ENCODE measurements around the gene TCF7L1.
A peak's percentile ranks its signal among the peaks of the same experiment; 100 is the strongest.

TCF7L1 gene

DNA sequence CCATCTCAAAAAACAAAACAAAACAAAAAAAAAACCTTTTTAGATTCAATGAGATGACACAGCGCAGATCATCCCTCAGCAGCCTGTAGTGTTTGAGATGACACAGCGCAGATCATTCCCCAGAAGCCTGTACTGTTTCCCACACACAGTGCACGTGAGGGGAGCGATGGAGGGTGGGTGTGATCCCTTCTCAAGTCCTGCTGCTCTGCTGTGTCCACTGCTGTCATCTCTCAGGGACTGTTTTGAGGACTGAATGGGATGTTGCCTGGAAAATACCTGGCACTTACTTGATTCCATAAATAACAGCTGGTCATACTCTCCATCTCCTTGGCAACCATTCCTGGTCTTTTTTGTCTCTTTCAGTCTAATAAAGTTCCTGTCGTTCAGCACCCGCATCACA lies 168.9 kb downstream of the TCF7L1 start:
- TF ChIP-seq SPI1 (IDR thresholded peaks at IDR 0.05; ENCODE audit: borderline replicate concordance, low read depth) (no peak), GABPA (IDR thresholded peaks at IDR 0.05; ENCODE audit: low read depth) (no peak), POLR2AphosphoS5 (IDR thresholded peaks at IDR 0.05; ENCODE audit: low read depth) (no peak)
- no peak overlapping the region for H3K4me3 ChIP-seq (replicated peaks; ENCODE audit: insufficient read depth, low read length)
- H3K27me3 ChIP-seq (ENCODE audit: insufficient read depth, poor library complexity, severe bottlenecking): no peaks in the 10 kb centered on the region
- DNase-seq (ENCODE audit: low read depth in 1 of 2, low spot score in 1 of 2): no peak
- no peak overlapping the region for H3K27ac ChIP-seq (replicated peaks)

DNA sequence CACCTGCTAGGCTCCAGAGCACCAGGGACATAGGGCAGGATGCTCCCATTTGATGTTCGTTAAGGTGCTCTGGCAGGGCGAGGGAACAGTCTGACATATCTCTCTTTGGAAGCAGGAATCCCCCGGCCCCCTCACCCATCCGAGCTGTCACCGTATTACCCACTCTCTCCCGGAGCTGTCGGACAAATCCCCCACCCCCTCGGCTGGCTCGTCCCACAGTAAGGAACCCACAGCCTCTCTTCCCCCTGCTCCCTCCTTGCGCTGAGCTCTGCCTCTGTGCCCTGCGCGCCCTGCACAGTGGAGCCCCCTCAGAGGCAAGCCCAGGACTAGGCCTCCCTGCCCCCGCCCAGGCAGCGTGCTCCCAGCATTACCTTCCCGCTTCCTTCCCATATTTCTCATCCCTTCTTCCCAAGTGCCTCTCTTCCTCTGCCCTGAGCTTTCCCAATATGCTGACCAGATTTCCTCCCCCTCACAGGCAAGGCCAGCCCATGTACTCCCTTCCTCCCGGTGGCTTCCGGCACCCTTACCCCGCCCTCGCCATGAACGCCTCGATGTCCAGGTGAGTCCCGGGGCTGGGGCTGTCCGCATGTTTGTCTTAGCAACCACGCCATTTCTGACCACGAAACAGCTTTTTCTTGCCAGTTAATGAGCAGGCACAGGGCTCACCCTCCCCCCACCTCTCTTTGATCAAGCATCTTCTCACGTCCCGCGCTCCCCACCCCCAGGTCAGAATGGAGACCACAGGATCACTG lies 170.8 kb downstream of the TCF7L1 start:
- Histone ChIP-seq H3K27me3 (ENCODE audit: insufficient read depth, poor library complexity, severe bottlenecking) (no peaks in the 10 kb centered on the region), H3K27ac (replicated peaks) (no peak overlapping the region), H3K4me3 (replicated peaks; ENCODE audit: insufficient read depth, low read length) (no peak overlapping the region)
- no peak for DNase-seq (ENCODE audit: low read depth in 1 of 2, low spot score in 1 of 2)
- TF ChIP-seq, protein P1, sequence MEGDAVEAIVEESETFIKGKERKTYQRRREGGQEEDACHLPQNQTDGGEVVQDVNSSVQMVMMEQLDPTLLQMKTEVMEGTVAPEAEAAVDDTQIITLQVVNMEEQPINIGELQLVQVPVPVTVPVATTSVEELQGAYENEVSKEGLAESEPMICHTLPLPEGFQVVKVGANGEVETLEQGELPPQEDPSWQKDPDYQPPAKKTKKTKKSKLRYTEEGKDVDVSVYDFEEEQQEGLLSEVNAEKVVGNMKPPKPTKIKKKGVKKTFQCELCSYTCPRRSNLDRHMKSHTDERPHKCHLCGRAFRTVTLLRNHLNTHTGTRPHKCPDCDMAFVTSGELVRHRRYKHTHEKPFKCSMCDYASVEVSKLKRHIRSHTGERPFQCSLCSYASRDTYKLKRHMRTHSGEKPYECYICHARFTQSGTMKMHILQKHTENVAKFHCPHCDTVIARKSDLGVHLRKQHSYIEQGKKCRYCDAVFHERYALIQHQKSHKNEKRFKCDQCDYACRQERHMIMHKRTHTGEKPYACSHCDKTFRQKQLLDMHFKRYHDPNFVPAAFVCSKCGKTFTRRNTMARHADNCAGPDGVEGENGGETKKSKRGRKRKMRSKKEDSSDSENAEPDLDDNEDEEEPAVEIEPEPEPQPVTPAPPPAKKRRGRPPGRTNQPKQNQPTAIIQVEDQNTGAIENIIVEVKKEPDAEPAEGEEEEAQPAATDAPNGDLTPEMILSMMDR (IDR thresholded peaks at IDR 0.05; ENCODE audit: insufficient read depth, low read length): no peak
- TF ChIP-seq POLR2AphosphoS5 (IDR thresholded peaks at IDR 0.05; ENCODE audit: low read depth) (no peak), SPI1 (IDR thresholded peaks at IDR 0.05; ENCODE audit: borderline replicate concordance, low read depth) (no peak), GABPA (IDR thresholded peaks at IDR 0.05; ENCODE audit: low read depth) (no peak)
- TF ChIP-seq, protein P2, sequence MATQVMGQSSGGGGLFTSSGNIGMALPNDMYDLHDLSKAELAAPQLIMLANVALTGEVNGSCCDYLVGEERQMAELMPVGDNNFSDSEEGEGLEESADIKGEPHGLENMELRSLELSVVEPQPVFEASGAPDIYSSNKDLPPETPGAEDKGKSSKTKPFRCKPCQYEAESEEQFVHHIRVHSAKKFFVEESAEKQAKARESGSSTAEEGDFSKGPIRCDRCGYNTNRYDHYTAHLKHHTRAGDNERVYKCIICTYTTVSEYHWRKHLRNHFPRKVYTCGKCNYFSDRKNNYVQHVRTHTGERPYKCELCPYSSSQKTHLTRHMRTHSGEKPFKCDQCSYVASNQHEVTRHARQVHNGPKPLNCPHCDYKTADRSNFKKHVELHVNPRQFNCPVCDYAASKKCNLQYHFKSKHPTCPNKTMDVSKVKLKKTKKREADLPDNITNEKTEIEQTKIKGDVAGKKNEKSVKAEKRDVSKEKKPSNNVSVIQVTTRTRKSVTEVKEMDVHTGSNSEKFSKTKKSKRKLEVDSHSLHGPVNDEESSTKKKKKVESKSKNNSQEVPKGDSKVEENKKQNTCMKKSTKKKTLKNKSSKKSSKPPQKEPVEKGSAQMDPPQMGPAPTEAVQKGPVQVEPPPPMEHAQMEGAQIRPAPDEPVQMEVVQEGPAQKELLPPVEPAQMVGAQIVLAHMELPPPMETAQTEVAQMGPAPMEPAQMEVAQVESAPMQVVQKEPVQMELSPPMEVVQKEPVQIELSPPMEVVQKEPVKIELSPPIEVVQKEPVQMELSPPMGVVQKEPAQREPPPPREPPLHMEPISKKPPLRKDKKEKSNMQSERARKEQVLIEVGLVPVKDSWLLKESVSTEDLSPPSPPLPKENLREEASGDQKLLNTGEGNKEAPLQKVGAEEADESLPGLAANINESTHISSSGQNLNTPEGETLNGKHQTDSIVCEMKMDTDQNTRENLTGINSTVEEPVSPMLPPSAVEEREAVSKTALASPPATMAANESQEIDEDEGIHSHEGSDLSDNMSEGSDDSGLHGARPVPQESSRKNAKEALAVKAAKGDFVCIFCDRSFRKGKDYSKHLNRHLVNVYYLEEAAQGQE (IDR thresholded peaks at IDR 0.05; ENCODE audit: insufficient replicate concordance, low read depth): no peak

DNA sequence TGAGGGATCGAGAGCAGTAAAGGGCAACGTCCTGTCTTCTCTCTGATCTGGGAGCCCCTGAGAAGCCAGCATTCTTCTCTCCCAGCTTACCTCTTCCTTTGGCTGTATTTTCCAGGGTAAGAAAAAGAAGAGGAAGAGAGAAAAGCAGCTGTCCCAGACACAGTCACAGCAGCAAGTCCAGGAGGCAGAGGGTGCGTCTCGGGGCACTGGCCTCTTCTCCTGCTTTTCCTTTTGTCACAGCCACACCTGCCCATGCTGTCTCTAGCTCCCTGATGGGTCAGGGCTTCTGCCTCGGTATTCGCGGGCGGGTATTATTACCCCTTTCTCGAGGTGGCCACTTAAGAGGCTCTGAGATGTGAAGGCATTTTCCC lies 174.3 kb downstream of the TCF7L1 start:
- DNase-seq (ENCODE audit: low read depth in 1 of 2, low spot score in 1 of 2): no peak
- Histone ChIP-seq H3K4me3 (replicated peaks; ENCODE audit: insufficient read depth, low read length) (peak overlapping the region; percentile 1), H3K27ac (replicated peaks) (peak overlapping the region; percentile 57), H3K27me3 (ENCODE audit: insufficient read depth, poor library complexity, severe bottlenecking) (no peaks in the 10 kb centered on the region)
- TF ChIP-seq, protein P2 (IDR thresholded peaks at IDR 0.05; ENCODE audit: insufficient replicate concordance, low read depth): no peak
- TF ChIP-seq POLR2AphosphoS5 (IDR thresholded peaks at IDR 0.05; ENCODE audit: low read depth) (no peak), SPI1 (IDR thresholded peaks at IDR 0.05; ENCODE audit: borderline replicate concordance, low read depth) (no peak; the same call in 1 of the 2 replicates), GABPA (IDR thresholded peaks at IDR 0.05; ENCODE audit: low read depth) (no peak)
- TF ChIP-seq, protein P1 (IDR thresholded peaks at IDR 0.05; ENCODE audit: insufficient read depth, low read length): no peak

DNA sequence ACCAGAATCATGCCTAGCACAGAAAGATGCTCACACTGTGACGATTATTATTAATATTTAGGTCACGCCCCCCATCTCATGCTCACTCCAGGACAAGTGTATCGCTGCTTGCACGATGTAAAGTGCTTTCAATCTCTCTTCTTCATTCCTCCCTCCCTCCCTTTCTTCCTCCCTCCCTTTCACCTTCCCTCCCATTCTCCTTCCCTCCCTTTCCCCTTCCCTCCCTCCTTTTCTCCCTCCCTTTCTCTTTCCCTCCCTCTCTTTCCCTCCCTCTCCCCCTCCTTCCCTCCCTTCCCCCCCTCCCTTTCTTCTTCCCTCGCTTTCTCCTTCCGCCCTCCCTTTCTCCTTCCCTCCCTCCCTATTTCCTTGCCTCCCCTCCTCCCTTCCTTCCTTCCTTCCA lies 175.0 kb downstream of the TCF7L1 start:
- no peak overlapping the region; the same call in 1 of the 2 replicates for H3K27ac ChIP-seq (replicated peaks)
- TF ChIP-seq GABPA (IDR thresholded peaks at IDR 0.05; ENCODE audit: low read depth) (no peak), POLR2AphosphoS5 (IDR thresholded peaks at IDR 0.05; ENCODE audit: low read depth) (no peak), SPI1 (IDR thresholded peaks at IDR 0.05; ENCODE audit: borderline replicate concordance, low read depth) (no peak)
- TF ChIP-seq, protein P2 (IDR thresholded peaks at IDR 0.05; ENCODE audit: insufficient replicate concordance, low read depth): no peak
- TF ChIP-seq, protein P1 (IDR thresholded peaks at IDR 0.05; ENCODE audit: insufficient read depth, low read length): no peak
- no peak overlapping the region for H3K4me3 ChIP-seq (replicated peaks; ENCODE audit: insufficient read depth, low read length)
- H3K27me3 ChIP-seq (ENCODE audit: insufficient read depth, poor library complexity, severe bottlenecking): no peaks in the 10 kb centered on the region
- no peak for DNase-seq (ENCODE audit: low read depth in 1 of 2, low spot score in 1 of 2)

Data from HL-60 (cell line).